Naive thymus-derived CD8-positive, alpha-beta T cell (primary cell): ENCODE data around the gene KCNG4. TPM values are rescaled to one million over a fixed set of nuclear protein-coding genes. Genes with fewer than 3 reads are reported as not detected.
"Not testable (repeated sequence)": the region's sequence is repeated elsewhere in the genome, so short reads cannot be mapped to it uniquely, and the experiment has no call there.

Experiments used
- ATAC-seq, 2 donors: fragments of 150-1000 bp; cut with Tn5 transposase in 1 of 2; sonication (Bioruptor Pico), chemical (Tn5 transposase) in 1 of 2; 1 replicate in 1 of 2; 2 replicates in 1 of 2; pipeline ENCODE4 v1.10.0; 2021; ENCODE audit warnings: mild to moderate bottlenecking in 2 of 2, moderate library complexity in 2 of 2
- POLR2A ChIA-PET: fragments of 350-600 bp; sonication (Branson Sonifier 250); formaldehyde crosslinking; loops from one replicate; lab custom pipeline; 2021; ENCODE audit warnings: antibody characterized with exemption; lab: Charles Lee
- DNase-seq, 10 donors: peaks; one replicate each; pipeline versions ENCODE4 v3.0.0 to v3.0.0-alpha.2; 2020 to 2022
- H3K27ac Mint-ChIP-seq, 10 donors: one replicate each; pipeline ENCODE4 v1.8.0; 2020 to 2022; ENCODE audit warnings: mild to moderate bottlenecking in 10 of 10, mixed read lengths in 10 of 10, moderate library complexity in 4 of 10, inconsistent platforms in 1 of 10
- H3K27me3 Mint-ChIP-seq, 5 donors: one replicate each; pipeline ENCODE4 v1.8.0; 2021 to 2022; ENCODE audit warnings: mixed read lengths in 5 of 5
- H3K36me3 Mint-ChIP-seq, 3 donors: one replicate each; pipeline ENCODE4 v1.8.0; 2020 to 2022; ENCODE audit warnings: mixed read lengths in 3 of 3, mild to moderate bottlenecking in 2 of 3, inconsistent platforms in 1 of 3
- H3K4me1 Mint-ChIP-seq, 4 donors: one replicate each; pipeline ENCODE4 v1.8.0; 2021 to 2022; ENCODE audit warnings: mixed read lengths in 4 of 4
- H3K4me3 Mint-ChIP-seq, 10 donors: one replicate each; pipeline ENCODE4 v1.8.0; 2020 to 2022; ENCODE audit warnings: mild to moderate bottlenecking in 10 of 10, mixed read lengths in 10 of 10, moderate library complexity in 6 of 10, inconsistent platforms in 1 of 10
- H3K9me3 Mint-ChIP-seq, 9 donors: one replicate each; pipeline ENCODE4 v1.8.0; 2020 to 2022; ENCODE audit warnings: mixed read lengths in 9 of 9, mild to moderate bottlenecking in 3 of 9, inconsistent platforms in 1 of 9, moderate library complexity in 1 of 9
- polyA plus RNA-seq, 3 donors: library from polyadenylated mRNA; unstranded; fragments of 300-500 nt; fragmentation: Illumina TruSeq; gene quantifications; one replicate each; pipeline ENCODE4 v1.2.3, GENCODE V29; 2021
- total RNA-seq, 8 experiments: library from RNA in 2 of 8; stranded (reverse) in 2 of 8; gene quantifications; one replicate each; pipeline ENCODE4 v1.2.3 and lab custom pipeline; 2021 to 2026

Gene KCNG4
- total and polyA plus RNA-seq, 5 experiments from 2014 or later: not detected

GRCh38 chr16:84212631-84213030 lies 27.2 kb downstream of the KCNG4 start:
- no peaks in the 10 kb centered on the region for H3K9me3 Mint-ChIP-seq

GRCh38 chr16:84212154-84212553 lies 27.7 kb downstream of the KCNG4 start:
- H3K27ac Mint-ChIP-seq: no peak overlapping the region
- peaks cover 0 to 4% (median 0%) of the 10 kb centered on the region in 5 donors for H3K27me3 Mint-ChIP-seq
- no peaks in the 10 kb centered on the region for H3K9me3 Mint-ChIP-seq
- no peak for ATAC-seq
- H3K4me3 Mint-ChIP-seq: no peak overlapping the region
- H3K4me1 Mint-ChIP-seq: no peaks in the 10 kb centered on the region
- H3K36me3 Mint-ChIP-seq: no peaks in the 10 kb centered on the region
- DNase-seq: no peak
- POLR2A ChIA-PET: no interaction called here

More at GRCh38 chr16:84212631-84213030, 27.2 kb downstream of the KCNG4 start:
- DNase-seq: no peak
- Mint-ChIP-seq H3K27ac (no peak overlapping the region), H3K27me3 (peaks cover 0 to 6% (median 0%) of the 10 kb centered on the region in 5 donors), H3K4me3 (no peak overlapping the region), H3K36me3 (no peaks in the 10 kb centered on the region), H3K4me1 (no peaks in the 10 kb centered on the region)
- POLR2A ChIA-PET: no interaction called here
- no peak for ATAC-seq

DNA sequence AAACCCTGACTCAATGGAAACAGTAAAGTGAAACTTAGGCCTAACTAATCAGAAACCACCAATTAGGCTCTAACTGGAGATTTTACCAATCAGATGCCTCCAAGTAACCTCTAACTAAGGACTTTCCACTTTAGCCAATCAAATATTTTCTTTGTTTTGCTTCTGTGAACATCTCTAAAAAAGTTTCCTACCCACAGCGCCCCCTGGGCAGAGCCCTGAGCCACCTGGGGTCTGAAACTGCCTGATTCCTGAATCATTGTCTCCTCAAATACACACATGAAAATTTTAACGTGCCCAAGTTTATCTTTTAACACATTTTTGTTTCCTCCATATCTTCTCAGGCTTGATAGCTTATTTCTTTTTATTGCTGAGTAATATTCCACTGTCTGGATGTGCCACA lies 29.8 kb downstream of the KCNG4 start:
- H3K27ac Mint-ChIP-seq: no peak overlapping the region
- POLR2A ChIA-PET: no interaction called here
- DNase-seq (no peak), ATAC-seq (no peak)
- H3K4me3 Mint-ChIP-seq: no peak overlapping the region
- no peaks in the 10 kb centered on the region for H3K9me3 Mint-ChIP-seq
- H3K4me1 Mint-ChIP-seq: no peaks in the 10 kb centered on the region
- H3K36me3 Mint-ChIP-seq: no peaks in the 10 kb centered on the region
- no peaks in the 10 kb centered on the region for H3K27me3 Mint-ChIP-seq

DNA sequence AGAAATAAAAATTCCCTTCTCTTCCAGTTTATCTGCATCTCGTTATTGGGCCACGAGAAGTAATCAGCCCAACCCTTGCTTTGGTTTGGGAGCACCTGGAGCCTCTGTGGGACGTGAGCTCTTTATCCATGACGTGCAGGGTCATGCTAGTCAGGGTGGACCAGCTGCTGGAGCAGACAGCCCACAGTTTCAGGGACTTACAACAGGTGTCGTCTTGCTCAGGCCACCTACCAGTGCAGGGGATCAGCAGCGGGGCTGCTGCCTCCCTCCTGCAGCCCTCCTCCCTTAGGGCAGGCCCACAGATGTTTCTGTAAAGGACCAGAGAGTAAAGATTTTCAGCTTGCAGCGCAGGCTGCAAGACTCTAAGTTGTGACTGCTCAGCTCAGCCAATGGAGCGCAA lies 31.9 kb downstream of the KCNG4 start:
- POLR2A ChIA-PET: no interaction called here
- no peaks in the 10 kb centered on the region for H3K27me3 Mint-ChIP-seq
- H3K27ac Mint-ChIP-seq: no peak overlapping the region
- no peak for ATAC-seq
- no peaks in the 10 kb centered on the region for H3K9me3 Mint-ChIP-seq
- no peak overlapping the region for H3K4me3 Mint-ChIP-seq
- no peak for DNase-seq
- H3K4me1 Mint-ChIP-seq: no peaks in the 10 kb centered on the region
- no peaks in the 10 kb centered on the region for H3K36me3 Mint-ChIP-seq

DNA sequence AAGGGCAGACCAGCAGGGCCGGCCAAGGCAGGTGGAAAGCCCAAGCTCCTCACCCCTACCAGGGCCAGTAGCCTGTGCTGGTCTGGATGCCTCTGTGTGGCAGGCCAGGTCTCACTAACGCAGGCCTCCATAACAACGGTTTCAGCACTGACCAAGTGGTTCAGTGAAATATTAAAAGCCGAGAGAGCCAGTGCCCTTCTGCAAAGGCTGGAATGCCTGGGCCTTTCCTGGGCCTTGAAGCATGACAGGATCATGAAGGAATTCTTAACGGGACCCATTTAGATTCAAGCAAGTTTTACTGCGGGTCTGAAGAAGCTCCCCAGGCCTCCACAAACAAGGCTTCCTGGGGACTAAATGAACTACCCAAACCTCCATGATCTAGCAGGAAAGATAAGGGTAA lies 32.6 kb downstream of the KCNG4 start:
- Mint-ChIP-seq H3K4me3 (no peak overlapping the region), H3K4me1 (no peaks in the 10 kb centered on the region), H3K9me3 (no peaks in the 10 kb centered on the region), H3K36me3 (no peaks in the 10 kb centered on the region), H3K27ac (no peak overlapping the region), H3K27me3 (no peaks in the 10 kb centered on the region)
- DNase-seq: no peak
- POLR2A ChIA-PET: no interaction called here
- ATAC-seq: no peak

DNA sequence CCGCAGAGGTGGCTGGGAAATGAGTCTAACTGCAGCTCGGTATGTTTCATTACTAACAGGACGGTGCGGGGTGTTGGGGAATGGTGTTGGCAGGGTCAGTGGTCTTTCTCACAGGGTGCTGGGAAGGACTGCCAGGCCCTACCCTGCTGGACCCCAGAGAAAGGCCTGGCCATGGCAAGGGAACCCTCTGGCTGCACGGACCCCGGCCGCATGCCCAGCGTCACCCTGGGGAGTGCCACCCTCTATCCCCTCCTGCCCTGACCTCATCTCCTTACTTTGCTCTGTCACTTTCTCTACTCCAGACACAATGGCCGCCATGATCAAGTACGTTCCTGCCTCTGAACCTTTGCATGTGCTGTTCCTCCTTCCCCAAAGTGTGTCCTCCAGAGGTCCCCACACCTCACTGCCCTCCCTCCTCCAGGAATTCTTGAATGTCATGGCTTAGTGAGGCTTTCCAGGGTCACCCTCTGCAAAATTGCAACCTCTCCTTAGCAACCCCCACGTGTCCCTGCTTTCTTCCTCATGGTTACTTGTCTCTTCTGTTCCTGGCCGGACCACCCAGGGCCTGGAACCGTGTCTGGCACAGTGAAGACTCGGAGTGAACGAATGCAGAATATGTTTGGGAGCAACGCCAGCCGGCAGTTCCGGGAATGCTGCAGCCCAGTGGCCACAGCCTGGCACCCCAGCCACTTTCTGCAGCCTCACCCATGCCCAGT lies 33.7 kb downstream of the KCNG4 start:
- H3K27ac Mint-ChIP-seq: no peak overlapping the region
- DNase-seq (peak in 1 of 10 donors; percentile 26), ATAC-seq (no peak)
- POLR2A ChIA-PET: no interaction called here
- H3K4me3 Mint-ChIP-seq: no peak overlapping the region
- H3K36me3 Mint-ChIP-seq: no peaks in the 10 kb centered on the region
- no peaks in the 10 kb centered on the region for H3K4me1 Mint-ChIP-seq
- no peaks in the 10 kb centered on the region for H3K27me3 Mint-ChIP-seq
- no peaks in the 10 kb centered on the region for H3K9me3 Mint-ChIP-seq

DNA sequence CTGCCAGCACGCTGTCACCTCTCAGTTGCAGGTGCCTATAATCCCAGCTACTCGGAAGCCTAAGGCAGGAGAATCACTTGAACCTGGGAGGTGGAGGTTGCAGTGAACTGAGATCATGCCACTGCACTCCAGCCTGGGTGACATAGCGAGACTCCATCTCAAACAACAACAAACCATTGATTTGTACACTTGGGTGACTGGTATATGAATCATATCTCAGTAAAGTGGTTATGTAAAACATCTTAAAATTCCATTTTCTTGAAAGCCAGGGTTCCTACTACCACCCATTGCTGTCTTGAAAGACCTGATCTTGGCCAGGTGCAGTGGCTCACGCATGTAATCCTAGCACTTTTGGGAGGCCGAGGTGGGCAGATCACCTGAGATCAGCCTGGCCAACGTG lies 34.7 kb downstream of the KCNG4 start:
- POLR2A ChIA-PET, DNase-seq, H3K9me3 Mint-ChIP-seq, H3K36me3 Mint-ChIP-seq, H3K4me1 Mint-ChIP-seq, H3K27ac Mint-ChIP-seq, H3K4me3 Mint-ChIP-seq, H3K27me3 Mint-ChIP-seq, ATAC-seq: not testable (repeated sequence)

- ATAC-seq, H3K4me3 Mint-ChIP-seq: not testable (repeated sequence)
Measured at GRCh38 chr16:84204551-84204950, 35.3 kb downstream of the KCNG4 start.

DNA sequence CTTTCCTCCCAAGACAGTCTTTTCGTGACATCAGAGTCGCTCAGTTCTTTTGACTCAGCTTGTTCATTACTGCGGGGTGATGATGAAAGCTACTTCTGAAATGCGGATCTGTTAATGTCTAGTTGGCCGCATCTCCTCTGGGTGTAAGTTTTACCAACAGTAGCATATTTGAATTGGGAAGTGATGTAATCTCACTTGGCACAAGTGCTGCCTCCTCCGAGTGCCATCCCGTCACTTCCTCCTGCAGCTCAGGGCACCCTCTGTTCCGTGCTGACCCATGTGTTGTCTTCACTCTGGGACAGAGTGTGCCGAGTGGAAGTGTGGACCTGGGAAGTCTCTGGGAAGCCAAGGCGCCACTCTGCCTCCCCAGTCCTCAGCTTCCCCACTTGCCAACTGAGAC lies 40.0 kb downstream of the KCNG4 start:
- H3K4me3 Mint-ChIP-seq: no peak overlapping the region
- DNase-seq: no peak
- no peaks in the 10 kb centered on the region for H3K36me3 Mint-ChIP-seq
- no peak for ATAC-seq
- no peaks in the 10 kb centered on the region for H3K27me3 Mint-ChIP-seq
- H3K4me1 Mint-ChIP-seq: peaks cover 0 to 8% (median 1%) of the 10 kb centered on the region in 4 donors
- no peak overlapping the region for H3K27ac Mint-ChIP-seq
- POLR2A ChIA-PET: no interaction called here
- H3K9me3 Mint-ChIP-seq: no peaks in the 10 kb centered on the region

More at GRCh38 chr16:84204551-84204950, 35.3 kb downstream of the KCNG4 start:
- H3K27ac Mint-ChIP-seq, H3K4me1 Mint-ChIP-seq, H3K9me3 Mint-ChIP-seq, H3K36me3 Mint-ChIP-seq, POLR2A ChIA-PET, H3K27me3 Mint-ChIP-seq: not testable (repeated sequence)
- DNase-seq: peak in 1 of 10 donors; percentile 46

- ATAC-seq (no peak), DNase-seq (no peak)
- peak overlapping the region in 1 of 10 donors; percentile 54 for H3K27ac Mint-ChIP-seq
- POLR2A ChIA-PET: no interaction called here
- H3K27me3 Mint-ChIP-seq: no peaks in the 10 kb centered on the region
- no peaks in the 10 kb centered on the region for H3K9me3 Mint-ChIP-seq
- H3K4me3 Mint-ChIP-seq: peak overlapping the region in 1 of 10 donors; percentile 14
- peaks cover 7 to 15% (median 8%) of the 10 kb centered on the region in 4 donors for H3K4me1 Mint-ChIP-seq
- no peaks in the 10 kb centered on the region for H3K36me3 Mint-ChIP-seq
Measured at GRCh38 chr16:84199097-84199496, 40.7 kb downstream of the KCNG4 start.

- DNase-seq (peak in 1 of 10 donors; percentile 23), ATAC-seq (no peak)
- H3K27ac Mint-ChIP-seq: peak overlapping the region in 1 of 10 donors; percentile 66
- H3K4me1 Mint-ChIP-seq: peaks cover 13 to 22% (median 15%) of the 10 kb centered on the region in 4 donors
- POLR2A ChIA-PET: no interaction called here
- H3K4me3 Mint-ChIP-seq: no peak overlapping the region
- H3K27me3 Mint-ChIP-seq: no peaks in the 10 kb centered on the region
- H3K9me3 Mint-ChIP-seq: no peaks in the 10 kb centered on the region
- no peaks in the 10 kb centered on the region for H3K36me3 Mint-ChIP-seq
Measured at GRCh38 chr16:84198401-84198800, 41.4 kb downstream of the KCNG4 start.

GRCh38 chr16:84197466-84198128 lies 42.2 kb downstream of the KCNG4 start:
- Mint-ChIP-seq H3K9me3 (no peaks in the 10 kb centered on the region), H3K27me3 (no peaks in the 10 kb centered on the region), H3K27ac (peak overlapping the region in 3 of 10 donors; percentile 14 to 50 (median 14)), H3K4me1 (peaks cover 16 to 28% (median 20%) of the 10 kb centered on the region in 4 donors), H3K36me3 (no peaks in the 10 kb centered on the region), H3K4me3 (no peak overlapping the region)
- DNase-seq (peak in 1 of 10 donors; percentile 54), ATAC-seq (no peak)
- POLR2A ChIA-PET: no interaction called here

GRCh38 chr16:84196727-84197394 lies 43.0 kb downstream of the KCNG4 start:
- Mint-ChIP-seq H3K9me3 (no peaks in the 10 kb centered on the region), H3K4me3 (no peak overlapping the region), H3K36me3 (no peaks in the 10 kb centered on the region), H3K27me3 (no peaks in the 10 kb centered on the region), H3K4me1 (peaks cover 16 to 28% (median 20%) of the 10 kb centered on the region in 4 donors), H3K27ac (peak overlapping the region in 2 of 10 donors; percentile 3 to 17)
- peak in 1 of 10 donors; percentile 61 for DNase-seq
- ATAC-seq: no peak
- POLR2A ChIA-PET: no interaction called here
